22Rv1 (cell line): Measurements from ENCODE around the gene INTS1.

Experiments
- H3K27ac ChIP-seq: fragments of 450-650 bp; 2 replicates; pipeline ENCODE4 v1.5.1; 2017
- ZFX ChIP-seq: fragments of 450-650 bp; IDR thresholded peaks from 2 replicates; pipeline ENCODE4 v1.6.1; 2017; ENCODE audit warnings: antibody characterized with exemption, borderline replicate concordance
- TF ChIP-seq, protein P1 (sequence below): fragments of 450-650 bp; IDR thresholded peaks from 2 replicates; pipeline ENCODE4 v1.5.1; 2017; ENCODE audit warnings: mild to moderate bottlenecking

INTS1 gene

DNA sequence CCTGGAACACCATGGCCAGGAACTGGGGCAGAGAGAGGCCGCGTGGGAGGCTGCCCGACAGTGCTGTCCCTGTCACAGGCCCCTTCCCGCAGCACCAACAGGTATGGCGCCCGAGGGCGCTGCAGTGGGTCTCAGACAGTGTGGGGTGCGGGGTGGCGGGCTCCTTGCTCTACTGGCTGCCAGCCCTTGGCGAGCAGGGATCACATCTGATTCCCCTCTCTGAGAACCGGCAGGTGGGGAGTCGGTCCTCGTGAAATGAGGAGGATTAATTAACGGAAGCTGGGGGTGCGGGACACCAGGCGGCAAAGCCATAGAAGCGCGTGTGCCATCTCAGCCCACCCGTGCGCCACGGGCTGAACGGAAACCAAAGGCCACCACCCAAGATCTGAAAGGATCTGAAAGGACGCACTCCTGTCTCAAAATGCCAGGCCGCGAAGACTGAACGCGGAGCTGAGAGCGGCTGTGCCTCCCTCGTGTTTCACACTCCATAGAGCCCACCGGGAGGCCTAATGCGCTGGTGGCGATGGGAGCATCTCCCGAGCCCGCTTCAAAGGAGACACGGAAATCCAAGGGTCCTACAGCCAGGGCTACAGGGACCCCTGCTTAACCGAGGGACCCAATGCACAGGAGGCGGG is 6.8 kb downstream of the INTS1 start:
- TF ChIP-seq ZFX: no peak
- TF ChIP-seq, protein P1, sequence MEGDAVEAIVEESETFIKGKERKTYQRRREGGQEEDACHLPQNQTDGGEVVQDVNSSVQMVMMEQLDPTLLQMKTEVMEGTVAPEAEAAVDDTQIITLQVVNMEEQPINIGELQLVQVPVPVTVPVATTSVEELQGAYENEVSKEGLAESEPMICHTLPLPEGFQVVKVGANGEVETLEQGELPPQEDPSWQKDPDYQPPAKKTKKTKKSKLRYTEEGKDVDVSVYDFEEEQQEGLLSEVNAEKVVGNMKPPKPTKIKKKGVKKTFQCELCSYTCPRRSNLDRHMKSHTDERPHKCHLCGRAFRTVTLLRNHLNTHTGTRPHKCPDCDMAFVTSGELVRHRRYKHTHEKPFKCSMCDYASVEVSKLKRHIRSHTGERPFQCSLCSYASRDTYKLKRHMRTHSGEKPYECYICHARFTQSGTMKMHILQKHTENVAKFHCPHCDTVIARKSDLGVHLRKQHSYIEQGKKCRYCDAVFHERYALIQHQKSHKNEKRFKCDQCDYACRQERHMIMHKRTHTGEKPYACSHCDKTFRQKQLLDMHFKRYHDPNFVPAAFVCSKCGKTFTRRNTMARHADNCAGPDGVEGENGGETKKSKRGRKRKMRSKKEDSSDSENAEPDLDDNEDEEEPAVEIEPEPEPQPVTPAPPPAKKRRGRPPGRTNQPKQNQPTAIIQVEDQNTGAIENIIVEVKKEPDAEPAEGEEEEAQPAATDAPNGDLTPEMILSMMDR: no peak
- no peak overlapping the region for H3K27ac ChIP-seq

DNA sequence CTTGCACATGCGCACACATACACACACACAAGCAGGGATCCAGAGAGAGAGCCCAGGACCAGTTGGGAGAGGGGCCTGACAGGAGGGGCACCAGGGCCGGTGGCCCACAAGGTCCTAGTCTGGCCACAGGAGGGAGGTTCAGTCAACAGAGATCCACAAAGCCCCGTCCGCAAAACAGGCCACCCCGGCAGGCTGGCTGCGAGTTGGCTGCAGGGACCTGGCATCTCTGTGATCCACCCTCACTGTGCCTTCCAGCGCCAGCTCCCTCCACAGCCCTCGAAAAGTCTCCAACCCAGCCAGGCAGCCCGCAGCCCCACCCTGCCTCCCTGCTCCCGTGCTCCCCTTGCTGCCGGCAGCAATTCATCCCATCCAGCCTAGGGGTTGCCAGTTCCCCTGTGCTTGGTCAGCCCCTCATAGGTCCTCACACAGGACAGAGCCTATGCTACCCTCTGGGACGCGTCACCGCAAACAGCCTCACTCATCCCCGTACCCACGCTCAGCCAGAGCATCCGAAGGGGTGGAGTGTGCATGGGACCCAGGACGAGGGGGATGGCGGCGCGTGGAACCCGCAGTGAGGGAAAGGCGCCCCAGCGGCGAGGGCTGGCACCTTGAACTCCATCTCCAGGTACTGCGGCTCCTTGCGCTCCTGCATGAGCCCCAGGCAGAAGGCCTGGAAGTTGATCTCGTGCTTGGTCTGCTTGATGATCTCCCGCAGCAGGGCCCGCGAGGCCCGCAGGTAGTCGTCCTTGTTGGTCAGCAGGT is 7.5 kb downstream of the INTS1 start:
- H3K27ac ChIP-seq: no peak overlapping the region
- TF ChIP-seq ZFX: no peak
- TF ChIP-seq, protein P1: no peak

DNA sequence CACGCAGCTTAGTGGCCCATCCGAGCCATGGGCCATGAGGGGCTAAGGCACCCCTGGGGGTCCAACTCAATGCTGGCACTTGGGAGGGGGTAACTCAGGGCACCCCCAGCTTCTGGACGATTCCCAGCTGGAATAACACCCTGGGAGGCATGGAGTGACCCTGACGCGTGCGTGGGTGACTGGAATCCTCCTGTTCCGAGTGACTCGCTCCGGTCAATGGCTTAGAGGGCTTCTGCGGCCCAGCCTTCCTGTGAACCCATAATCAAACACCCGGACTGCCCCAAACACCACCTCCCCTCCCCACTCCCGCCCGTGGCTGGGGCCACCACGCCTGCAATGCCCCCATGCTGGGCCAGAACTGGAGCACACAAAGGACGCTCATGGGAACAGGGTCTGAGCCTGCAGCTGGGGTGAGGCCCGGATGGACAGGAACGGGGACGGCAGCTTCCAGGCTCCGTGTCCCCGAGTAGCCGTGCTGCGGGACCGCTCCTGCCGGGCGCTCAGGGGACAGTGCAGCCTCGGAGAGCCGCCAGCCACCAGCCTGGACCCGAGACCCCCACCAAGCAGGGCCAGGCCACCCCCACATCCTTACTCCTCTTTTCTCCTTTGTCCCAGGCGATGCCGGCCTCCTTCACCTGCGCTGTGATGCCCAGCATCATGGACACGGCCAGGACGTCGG is 8.5 kb downstream of the INTS1 start:
- TF ChIP-seq ZFX: no peak
- TF ChIP-seq, protein P1: no peak
- H3K27ac ChIP-seq: no peak overlapping the region

DNA sequence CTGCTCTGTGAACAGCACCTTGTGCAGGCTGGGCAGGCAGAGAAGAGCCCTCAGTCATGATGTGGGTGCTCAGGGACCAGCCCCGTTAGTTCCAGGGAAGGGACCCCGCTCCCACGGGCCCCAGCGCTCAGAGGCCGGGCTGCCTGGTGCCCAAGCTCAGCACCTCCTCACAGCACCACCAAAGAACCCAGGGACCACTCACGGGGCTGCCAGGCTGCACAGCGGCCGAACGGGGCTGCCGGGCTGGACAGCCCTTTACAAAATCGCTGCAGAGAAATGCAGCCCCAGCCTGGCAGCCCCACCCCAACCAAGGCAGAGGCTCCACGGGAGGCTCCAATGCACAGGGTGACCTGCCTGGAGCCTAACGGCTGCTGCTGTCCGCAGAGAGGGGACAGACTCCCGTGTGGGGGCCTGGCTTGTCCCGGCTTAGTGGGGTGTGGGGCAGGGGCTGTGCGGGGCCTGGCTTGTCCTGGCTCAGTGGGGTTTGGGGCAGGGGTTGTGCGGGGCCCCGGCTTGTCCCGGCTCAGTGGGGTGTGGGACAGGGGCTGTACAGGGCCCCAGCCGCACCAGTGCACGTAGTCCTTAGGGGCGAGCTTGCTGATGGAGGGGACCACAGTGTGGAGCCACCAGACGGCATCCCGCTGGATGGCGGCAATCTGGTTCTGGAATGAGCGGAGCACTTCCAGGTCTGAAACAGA is 9.2 kb downstream of the INTS1 start:
- no peak overlapping the region for H3K27ac ChIP-seq
- no peak for TF ChIP-seq ZFX
- TF ChIP-seq, protein P1: no peak

DNA sequence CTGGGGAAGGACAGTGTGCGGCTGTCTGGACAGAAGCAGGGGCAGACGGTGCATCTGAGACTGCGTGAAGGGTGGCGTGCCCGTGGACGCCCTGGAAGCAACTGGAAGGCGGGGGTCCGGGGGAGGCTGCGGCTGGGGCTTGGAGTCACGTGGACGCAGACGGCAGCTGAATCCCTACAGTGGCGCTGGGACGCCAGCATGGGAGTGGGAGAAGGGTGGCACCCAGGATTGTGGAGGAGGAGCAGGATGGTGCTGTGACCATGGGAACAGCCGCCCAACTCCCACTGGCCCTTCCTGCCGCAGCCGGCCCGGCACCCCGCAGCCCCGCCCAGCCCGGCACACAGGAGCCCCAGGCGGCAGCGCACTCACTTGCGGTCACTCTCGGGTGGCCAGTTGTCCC is 9.7 kb downstream of the INTS1 start:
- TF ChIP-seq ZFX: no peak
- TF ChIP-seq, protein P1: no peak
- no peak overlapping the region for H3K27ac ChIP-seq

DNA sequence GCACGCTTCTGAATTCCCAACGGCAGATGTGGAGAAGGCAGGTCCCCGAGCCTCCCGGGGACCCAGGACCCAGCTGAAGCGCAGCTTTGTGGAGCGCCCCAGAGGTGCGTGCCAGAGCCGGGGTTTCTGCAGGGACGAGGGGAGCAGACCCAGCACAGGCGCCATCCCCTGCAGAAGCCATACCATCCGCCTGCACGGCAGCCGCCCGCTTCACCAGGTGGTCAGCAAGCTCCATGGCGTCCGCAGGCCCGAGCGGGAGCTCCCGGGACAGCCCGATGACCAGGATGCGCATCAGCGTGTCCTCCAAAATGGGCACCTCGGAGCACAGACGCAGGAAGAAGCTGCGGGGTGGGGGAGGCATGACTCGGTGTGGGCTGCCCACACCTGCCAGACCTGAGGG is 10.6 kb downstream of the INTS1 start:
- no peak overlapping the region for H3K27ac ChIP-seq
- TF ChIP-seq ZFX: no peak
- TF ChIP-seq, protein P1: no peak
